AG04450 (cell line): ENCODE results near the gene HOXC13. TPM values are rescaled to one million over a fixed set of nuclear protein-coding genes. Genes with fewer than 3 reads are reported as not detected.

Experiments
- CTCF ChIA-PET: fragments of 300-600, 350-600 bp; formaldehyde crosslinking; extraction: SDS; loops from one replicate; lab custom pipeline; 2022; ENCODE audit warnings: antibody characterized with exemption, inconsistent platforms; lab: Charles Lee
- POLR2A ChIA-PET: fragments of 350-600 bp; formaldehyde crosslinking; extraction: SDS; loops from one replicate; lab custom pipeline; 2021; ENCODE audit warnings: antibody characterized with exemption, inconsistent platforms; lab: Yijun Ruan, JAX
- DNase-seq: peaks from one replicate; pipeline ENCODE4 v3.0.0-alpha.2; 2011; ENCODE audit warnings: low read depth, low spot score
- H3K27ac ChIP-seq: one replicate; pipeline ENCODE4 v1.5.1; 2012; ENCODE audit warnings: low read depth, low read length, control low read depth
- H3K27me3 ChIP-seq: one replicate; pipeline ENCODE4 v1.6.0; 2012; ENCODE audit warnings: low read length; ENCODE audit not compliant: control insufficient read depth, insufficient read depth
- H3K4me3 ChIP-seq: 2 replicates; pipeline ENCODE4 v1.5.1; 2011; ENCODE audit warnings: mild to moderate bottlenecking, low read depth, low read length, control low read depth
- H3K9me3 ChIP-seq: 2 replicates; pipeline ENCODE4 v1.5.1; 2012; ENCODE audit warnings: low read length; ENCODE audit not compliant: control insufficient read depth, insufficient read depth
- polyA plus RNA-seq: library from polyadenylated mRNA; depleted of rRNA; stranded (reverse); fragments of >200 nt; gene quantifications from 2 replicates; pipeline ENCODE4 v1.2.3, GENCODE V29; 2011
- TF ChIP-seq, protein P1 (sequence below): IDR thresholded peaks from 2 replicates; pipeline ENCODE4 v1.5.1; 2011; ENCODE audit warnings: low read depth, low read length, control low read depth, inconsistent platforms

Gene HOXC13
- polyA plus RNA-seq, 1 experiment: not detected

GRCh38 chr12:53987787-53988230 lies 49.2 kb downstream of the HOXC13 start:
- no peak overlapping the region for H3K27ac ChIP-seq
- H3K27me3 ChIP-seq: peaks cover 94% of the 10 kb centered on the region
- DNase-seq: no peak
- H3K9me3 ChIP-seq: peaks cover 22% of the 10 kb centered on the region
- ChIA-PET POLR2A (interaction anchor here (0.9 kb wide), 1 partner anchor 12 kb away, joined by 3 read pairs; the partner anchor contains the start of gene HOXC9), CTCF (interaction anchor here (1.5 to 2.0 kb wide), 2 partner anchors 18 to 204 kb away, joined by 6 read pairs; no protein-coding TSS in a partner anchor)
- TF ChIP-seq, protein P1, sequence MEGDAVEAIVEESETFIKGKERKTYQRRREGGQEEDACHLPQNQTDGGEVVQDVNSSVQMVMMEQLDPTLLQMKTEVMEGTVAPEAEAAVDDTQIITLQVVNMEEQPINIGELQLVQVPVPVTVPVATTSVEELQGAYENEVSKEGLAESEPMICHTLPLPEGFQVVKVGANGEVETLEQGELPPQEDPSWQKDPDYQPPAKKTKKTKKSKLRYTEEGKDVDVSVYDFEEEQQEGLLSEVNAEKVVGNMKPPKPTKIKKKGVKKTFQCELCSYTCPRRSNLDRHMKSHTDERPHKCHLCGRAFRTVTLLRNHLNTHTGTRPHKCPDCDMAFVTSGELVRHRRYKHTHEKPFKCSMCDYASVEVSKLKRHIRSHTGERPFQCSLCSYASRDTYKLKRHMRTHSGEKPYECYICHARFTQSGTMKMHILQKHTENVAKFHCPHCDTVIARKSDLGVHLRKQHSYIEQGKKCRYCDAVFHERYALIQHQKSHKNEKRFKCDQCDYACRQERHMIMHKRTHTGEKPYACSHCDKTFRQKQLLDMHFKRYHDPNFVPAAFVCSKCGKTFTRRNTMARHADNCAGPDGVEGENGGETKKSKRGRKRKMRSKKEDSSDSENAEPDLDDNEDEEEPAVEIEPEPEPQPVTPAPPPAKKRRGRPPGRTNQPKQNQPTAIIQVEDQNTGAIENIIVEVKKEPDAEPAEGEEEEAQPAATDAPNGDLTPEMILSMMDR: no peak
- H3K4me3 ChIP-seq: no peak overlapping the region

DNA sequence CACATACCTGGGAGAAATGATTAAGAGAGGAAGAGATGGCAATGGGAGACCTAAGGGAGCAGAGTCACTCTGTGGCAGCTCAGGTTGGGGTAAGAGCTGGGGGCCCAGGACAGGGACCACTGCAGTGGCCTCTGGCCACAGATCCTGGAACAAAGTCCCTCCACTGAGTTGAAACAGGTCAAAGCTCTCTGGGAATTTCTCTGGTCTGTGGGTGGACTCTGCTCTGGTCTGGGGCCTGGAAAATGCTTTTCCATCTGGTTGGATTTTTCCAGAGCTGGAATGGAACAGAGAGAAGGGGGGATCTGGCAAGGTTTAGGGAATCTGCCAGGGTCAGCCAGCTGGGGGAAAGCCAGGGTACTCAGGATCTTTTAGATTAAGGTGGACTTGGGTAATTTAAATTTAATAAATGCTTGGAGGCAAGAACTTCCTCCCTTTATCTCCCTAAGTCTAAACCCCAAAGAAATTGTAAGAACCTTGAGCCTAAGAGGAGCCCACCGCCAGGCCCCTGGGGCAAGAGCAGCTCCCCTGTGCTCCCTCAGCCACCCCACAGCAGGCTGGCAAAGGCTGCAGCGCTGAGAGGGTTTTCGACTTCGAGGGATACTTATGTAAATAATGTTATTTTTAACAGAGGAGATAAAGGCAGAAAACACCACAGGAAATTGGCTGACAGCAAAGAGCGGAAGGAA lies 50.1 kb downstream of the HOXC13 start:
- ChIA-PET POLR2A (no interaction called here), CTCF (interaction anchor here (1.5 kb wide), 1 partner anchor 17 kb away, joined by 6 read pairs; no protein-coding TSS in a partner anchor)
- TF ChIP-seq, protein P1: no peak
- H3K27ac ChIP-seq: no peak overlapping the region
- no peak for DNase-seq
- H3K27me3 ChIP-seq: peaks cover 94% of the 10 kb centered on the region
- no peak overlapping the region for H3K4me3 ChIP-seq
- peaks cover 22% of the 10 kb centered on the region for H3K9me3 ChIP-seq

DNA sequence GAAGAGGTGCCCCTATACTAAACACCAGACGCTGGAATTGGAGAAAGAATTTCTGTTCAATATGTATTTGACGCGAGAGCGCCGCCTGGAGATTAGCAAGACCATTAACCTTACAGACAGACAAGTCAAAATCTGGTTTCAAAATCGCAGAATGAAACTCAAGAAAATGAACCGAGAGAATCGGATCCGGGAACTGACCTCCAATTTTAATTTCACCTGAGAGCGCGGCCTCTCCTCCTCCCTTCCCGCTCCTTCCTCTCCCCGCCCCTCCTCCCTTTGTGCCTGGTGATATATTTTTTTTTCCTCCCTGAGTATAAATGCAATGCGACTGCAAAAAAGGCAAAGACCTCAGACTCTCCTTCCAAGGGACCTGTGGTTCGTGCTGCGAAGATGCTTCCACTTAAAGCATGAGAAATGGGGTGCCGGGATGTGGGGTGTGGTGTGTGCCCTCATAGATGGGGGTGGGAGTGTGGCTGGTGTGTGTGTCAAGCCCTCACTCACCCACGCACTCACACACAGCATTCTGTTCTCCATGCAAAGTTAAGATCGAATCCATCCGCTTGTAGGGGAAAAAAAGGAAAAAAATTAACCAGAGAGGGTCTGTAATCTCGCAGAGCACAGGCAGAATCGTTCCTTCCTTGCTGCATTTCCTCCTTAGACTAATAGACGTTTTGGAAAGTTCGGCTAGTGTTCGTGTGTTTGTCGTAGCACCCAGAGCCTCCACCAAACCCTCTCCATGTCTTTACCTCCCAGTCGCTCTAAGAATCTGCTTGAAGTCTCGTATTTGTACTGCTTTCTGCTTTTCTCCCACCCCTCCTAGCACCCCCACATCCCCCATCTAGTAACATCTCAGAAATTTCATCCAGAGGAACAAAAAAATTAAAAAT lies 50.8 kb downstream of the HOXC13 start:
- POLR2A ChIA-PET: no interaction called here
- Histone ChIP-seq H3K27ac (no peak overlapping the region), H3K27me3 (peaks cover 94% of the 10 kb centered on the region)

GRCh38 chr12:53990311-53991076 lies 51.9 kb downstream of the HOXC13 start:
- peaks cover 13% of the 10 kb centered on the region for H3K9me3 ChIP-seq
- no peak for DNase-seq
- H3K27me3 ChIP-seq: peaks cover 97% of the 10 kb centered on the region
- no peak overlapping the region for H3K27ac ChIP-seq
- POLR2A ChIA-PET: no interaction called here
- TF ChIP-seq, protein P1: no peak
- CTCF ChIA-PET: interaction anchor here (1.0 to 2.3 kb wide), 3 partner anchors 15 to 233 kb away, joined by 3 to 8 read pairs (median 3); no protein-coding TSS in a partner anchor
- H3K4me3 ChIP-seq: no peak overlapping the region

More for the DNA sequence above, 50.8 kb downstream of the HOXC13 start:
- no peak for DNase-seq
- Histone ChIP-seq H3K4me3 (no peak overlapping the region), H3K9me3 (peaks cover 18% of the 10 kb centered on the region)
- CTCF ChIA-PET: interaction anchor here (1.5 kb wide), 1 partner anchor 16 kb away, joined by 6 read pairs; no protein-coding TSS in a partner anchor
- TF ChIP-seq, protein P1: peak; percentile 56
